Activated naive CD4-positive, alpha-beta T cell (primary cell): ENCODE results near the gene FMO3.

Experiments
- DNase-seq, 4 experiments: peaks; one replicate each; lab custom pipeline; 2025; lab: John Stamatoyannopoulos, UW

Gene FMO3

DNA sequence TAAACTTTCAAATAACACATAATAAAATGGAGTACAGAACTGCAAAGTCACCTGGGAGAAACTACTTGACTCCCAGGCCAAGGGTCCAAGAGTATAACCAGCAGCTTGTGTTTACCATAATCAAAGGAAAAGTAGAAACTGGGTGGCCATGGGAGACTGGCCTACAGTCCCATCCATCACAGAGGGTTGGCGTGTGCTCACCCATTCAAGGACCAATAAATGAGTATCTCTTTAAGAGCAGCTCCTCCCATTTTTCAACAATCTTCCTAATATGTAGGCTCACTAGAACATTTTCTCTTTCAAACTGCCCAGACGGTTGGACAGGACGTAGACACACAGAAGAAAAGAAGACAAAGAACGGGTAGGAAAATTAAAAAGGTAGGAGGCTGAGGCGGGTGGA is at the start of gene FMO3:
Gene FMO3, plus strand, starts transcription at position 302 of the 400 bp plus-strand sequence. CDS start 1,754 bp downstream, outside the sequence.
- DNase-seq = no peak

DNA sequence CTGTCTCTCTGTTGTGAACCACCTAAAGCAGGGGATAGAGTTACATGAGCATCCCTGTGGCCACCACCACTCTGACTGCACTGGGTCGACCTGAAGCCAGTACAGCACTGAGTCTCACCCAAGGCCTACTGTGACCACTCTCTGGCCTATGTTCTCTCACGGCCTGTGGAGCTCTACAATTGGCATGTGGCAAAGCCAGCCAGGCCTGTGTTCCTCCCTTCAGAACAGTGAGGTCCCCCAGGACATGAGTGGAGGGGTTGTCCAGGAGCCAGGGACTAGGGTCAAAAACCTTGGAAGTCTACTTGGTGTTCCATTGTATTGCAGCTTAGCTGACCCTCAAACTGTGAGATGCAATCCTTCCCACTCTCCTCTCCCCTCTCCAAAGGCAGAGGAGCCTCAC is 42.7 kb upstream of the FMO3 start:
- no peak for DNase-seq

DNA sequence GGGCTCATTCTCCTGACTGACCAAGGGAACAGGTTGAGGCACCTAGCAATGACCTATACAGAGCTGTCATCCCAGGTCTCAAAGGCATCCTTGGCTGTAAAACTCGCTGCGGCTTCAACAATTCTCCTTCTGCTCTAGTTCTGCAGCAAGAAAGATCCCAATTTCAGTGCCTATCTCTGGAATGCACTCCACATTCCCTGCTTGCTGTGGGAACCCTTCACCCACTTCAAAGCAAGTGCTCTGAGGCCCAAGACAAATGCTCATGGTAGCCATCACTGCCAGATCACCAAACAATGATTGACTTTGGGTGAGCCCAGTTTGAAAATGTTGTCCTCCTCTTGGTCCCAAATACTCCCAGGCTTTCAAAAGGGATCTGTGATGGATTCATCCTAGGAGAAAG is 37.7 kb upstream of the FMO3 start:
- no peak for DNase-seq

DNA sequence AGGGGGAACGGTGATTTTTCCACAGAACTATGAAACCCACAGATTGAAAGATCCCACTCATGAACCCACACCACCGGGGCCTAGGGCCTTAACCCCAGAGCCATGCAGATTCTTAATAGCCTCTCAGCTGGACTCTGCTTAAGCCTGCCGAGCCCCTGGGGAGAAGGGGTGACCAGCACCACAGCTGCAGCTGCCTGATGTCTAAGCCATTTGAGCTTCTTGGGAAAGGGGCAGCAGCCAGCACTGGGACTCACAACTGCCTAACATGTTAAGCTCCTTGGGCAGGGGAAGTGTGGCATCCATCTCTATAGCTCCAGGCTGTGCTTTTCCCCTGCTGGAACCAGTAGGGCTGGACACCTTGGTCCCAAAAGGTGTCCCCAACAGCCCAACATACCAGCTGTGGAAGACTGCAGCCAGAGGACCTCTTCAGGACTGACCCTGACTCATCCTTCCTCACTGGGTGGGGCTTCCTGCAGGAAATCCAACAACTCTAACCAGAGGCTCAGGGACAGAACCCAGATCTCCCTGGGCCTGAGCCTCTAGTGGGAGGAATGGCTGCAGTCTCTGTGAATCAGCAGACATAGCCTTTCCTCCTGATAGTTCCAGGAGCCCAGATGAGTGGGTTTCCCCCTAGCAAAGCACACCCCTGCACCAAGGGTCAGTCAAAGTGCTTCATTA is 34.6 kb upstream of the FMO3 start:
- no peak for DNase-seq

DNA sequence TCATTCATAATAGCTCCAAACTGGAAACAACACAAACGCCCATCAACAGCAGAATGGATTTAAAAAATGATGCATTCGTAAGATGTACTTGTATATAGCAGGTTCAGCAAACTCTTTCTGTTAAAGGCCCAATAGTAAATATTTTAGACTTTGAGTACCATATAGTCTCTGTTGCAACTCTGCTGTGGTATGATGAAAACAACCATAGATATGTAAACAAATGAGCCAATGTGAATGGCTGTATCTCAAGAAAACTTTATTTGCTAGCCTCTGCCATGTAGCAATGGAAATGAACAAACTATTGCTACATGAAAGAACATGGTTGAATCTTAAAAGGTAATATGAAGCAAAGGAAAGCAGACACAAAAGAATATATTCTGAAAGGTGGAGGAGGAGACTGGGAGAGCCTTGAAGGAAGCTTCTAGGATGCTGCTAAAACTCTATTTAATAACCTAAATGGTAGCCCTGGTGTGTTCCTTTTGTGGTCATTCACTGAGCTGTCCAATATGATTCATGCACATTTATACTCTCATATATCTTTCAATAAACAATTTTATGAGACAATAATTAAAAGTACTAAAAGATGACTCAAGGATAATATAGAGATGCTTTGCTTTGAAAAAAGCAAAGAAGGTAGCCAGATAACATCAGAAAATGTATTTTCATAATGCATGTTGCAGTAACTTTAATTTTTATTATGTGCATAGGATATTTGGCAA is 29.1 kb upstream of the FMO3 start:
- no peak for DNase-seq

DNA sequence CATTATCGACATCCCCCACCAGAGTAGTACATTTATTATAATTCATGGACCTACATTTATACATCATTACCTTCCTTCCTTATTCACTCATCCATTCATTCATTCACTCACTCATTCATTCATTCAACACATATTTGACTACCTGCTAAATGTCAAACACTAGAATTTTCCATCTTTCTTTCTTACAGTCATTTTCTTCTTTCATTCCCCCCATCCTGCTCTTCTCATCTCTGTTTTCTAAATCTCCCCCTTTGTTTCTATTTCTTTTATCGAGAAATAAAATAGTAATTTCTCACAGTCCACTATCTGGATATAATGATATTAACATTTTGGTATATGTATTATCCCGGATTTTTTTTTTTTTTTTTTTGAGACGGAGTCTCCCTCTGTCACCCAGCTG is 27.8 kb upstream of the FMO3 start:
- DNase-seq = no peak

DNA sequence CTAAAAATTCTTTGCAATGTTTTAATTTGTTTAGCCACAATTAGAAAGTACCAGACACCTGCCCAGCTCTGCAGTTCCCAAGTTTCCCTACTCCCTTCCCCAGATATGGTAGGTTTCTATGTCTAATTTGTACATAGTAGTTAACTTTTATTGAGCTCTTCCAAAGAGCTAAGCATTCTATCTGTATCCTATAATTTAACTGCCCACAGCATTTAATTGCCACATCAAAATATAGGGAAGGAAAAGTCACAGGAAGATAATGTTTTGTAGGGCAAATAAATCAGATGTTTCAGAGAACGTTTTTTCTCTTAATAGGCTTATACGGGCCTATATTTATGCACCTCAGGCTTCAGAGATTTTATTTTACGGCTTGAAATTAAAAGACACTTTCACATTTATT is 15.7 kb upstream of the FMO3 start:
- DNase-seq = no peak

DNA sequence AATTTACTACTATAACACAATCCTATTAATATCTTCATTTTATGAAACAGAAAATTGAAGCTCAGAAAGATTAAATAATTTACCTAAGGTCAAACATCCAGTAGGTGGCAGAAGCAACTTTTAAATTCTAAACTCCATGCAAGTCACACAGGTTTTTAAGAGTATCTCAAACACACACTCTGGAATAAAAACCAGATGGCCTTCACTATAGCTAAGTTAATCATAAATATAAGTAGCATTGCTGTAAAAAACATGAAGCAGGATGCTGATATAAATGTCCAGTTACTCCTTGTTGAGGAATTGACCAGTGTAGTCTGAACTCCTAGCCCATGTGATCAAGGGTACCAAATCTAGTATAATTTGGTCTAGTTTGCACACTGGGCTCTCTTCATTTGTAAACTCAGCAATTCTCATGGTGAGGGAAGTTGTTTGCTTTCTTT is 9.4 kb upstream of the FMO3 start:
- DNase-seq = no peak

DNA sequence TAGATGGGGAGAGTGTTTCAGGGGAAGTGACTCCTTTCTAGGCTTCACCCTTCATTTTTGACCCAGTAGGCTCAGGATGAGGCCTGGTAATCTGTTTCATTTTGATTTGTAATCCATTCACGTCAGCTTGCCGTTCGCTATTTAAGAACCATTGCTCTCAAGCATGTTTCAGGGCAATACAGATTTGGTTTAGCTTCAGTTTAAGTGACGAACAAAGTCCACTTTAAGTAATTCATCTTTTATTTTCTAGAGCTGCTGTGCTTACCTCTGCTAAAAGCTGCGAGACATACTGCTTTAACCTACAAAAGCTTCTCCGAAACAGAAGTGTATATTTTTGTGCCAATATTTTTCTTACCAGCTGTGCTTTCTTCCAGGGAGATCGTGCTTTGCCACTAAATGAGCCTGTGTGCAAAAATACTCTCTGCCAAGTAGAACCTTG is 8.9 kb upstream of the FMO3 start:
- no peak for DNase-seq

DNA sequence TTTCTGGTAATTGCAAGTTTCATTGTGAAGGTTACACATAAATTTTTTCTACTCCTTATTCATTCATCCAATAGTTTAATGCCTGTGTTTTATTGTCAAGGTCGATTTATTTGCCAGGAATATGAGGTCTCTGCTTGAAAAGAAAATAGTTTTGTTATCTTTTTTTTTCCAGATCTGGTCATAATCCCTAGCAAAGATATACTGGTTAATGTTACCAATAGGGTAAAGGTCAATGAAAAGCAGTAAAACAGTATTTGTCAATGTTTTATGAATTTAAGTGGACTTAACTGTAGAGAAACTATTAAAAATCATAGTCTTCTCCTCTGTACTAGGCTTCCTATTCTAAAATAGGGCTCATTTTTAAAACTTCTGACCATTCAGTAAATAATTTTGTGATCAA is 8.1 kb upstream of the FMO3 start:
- DNase-seq = no peak

DNA sequence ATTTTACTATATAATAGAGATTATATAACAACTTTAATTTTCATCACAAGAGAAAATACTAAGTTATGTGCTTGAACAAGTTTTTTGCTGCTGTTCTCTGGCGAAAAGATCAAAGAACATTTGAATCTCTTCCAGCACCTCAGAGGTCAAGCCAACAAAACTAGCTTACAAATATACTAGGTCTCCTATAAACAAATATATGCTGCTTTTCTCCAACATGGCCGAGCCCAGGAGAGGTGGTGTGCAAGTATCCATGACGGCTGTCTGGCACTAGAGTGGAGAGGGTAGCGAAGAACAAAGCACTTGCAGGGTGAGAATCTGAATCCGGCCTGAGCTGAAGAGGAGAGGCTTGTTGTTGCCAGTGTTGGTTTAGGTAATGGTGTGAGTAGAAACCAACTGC is 7.5 kb upstream of the FMO3 start:
- DNase-seq = no peak

DNA sequence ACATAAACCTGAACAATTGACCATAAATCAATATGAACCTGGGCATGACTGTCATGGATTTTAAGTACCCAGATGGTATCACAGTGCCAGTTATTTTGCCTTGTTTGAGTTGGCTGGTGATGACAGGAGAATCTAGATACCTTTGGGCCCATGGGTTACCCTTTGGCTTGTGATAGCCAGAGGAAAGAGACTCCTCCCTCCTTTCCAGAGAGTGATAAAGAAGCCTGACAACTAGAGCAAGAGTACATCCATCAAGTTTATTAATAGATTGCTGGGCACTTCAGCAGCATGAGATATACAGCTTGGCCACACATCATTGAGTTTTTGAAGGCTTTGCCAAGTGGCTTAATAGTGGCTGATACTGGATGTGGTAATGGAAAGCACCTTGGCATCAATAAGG is 6.6 kb upstream of the FMO3 start:
- DNase-seq = no peak

DNA sequence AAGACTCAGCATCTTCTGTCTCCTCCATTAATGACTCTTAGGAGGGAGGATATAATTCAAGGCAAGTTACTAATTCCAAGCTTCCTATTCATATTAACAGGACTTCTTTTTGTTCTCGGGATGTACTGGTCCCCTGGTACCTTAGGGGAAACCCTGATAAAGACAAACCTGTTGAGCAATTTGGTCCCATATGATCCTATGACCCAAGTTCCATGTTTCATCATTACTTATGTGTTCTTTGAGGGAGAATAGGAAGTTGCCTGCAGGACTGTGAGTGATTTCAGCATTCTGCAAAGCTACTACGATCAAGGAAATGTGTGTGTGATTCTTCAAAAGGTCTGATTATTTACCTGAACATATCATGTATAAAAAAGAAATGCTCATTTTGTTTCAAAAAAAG is 5.8 kb upstream of the FMO3 start:
- DNase-seq = no peak

DNA sequence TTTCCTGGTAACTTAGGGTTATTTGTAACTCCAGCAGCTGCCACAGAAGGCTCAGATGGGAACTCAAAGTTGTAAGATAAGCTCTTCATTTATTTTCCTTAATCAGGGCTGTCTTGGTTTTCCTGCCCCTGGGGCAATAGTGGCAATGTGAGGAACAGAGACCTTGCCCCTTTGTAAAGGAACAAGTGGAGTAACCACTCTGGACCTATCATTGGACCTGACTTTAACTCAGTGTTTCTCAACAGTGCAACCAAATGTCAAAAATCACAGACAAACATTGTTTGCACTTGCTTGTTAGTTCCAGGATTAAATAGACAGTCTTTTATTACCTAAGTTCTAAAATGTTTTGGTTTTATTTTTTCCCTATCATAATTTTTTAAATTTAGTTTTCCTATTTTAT is 2.8 kb upstream of the FMO3 start:
- no peak for DNase-seq

DNA sequence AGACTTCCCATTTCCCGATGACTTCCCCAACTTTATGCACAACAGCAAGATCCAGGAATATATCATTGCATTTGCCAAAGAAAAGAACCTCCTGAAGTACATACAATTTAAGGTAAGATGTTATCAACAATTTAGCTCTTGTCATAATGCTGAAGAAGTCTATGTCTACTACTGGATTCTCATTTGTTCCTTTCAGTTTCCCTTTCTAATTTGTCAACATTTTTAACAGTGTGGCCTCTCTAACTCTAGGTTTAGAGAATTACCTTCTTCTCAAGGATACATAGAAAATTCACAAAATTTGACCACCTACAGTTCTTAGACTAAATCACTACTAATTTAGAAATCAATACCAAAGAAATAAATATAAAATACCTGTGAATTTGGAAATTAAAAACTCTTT is 13.2 kb downstream of the FMO3 start:
- no peak for DNase-seq

DNA sequence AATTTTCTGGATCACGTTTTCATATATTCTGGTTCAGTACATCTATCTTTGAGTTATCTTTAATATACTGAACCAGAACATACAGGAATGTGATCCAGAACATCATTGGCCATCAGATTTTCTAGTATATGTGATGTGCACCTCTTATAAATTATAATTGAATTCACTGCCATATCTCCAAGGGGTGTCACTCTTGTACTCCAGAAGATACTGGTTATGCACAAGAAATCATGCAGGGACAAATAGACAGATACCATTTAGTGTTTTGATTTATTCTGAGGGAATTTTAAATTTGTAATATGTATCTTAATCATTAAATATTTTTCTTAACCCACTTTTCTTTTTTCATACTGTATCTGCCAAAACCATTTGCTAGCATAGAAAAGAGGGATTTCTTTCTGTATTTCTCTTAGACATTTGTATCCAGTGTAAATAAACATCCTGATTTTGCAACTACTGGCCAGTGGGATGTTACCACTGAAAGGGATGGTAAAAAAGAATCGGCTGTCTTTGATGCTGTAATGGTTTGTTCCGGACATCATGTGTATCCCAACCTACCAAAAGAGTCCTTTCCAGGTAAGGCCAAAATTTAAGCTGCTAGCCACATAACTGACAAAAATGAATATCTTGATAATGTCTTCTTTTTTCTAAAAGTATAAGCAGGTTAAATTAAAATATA is 16.7 kb downstream of the FMO3 start:
- no peak for DNase-seq

DNA sequence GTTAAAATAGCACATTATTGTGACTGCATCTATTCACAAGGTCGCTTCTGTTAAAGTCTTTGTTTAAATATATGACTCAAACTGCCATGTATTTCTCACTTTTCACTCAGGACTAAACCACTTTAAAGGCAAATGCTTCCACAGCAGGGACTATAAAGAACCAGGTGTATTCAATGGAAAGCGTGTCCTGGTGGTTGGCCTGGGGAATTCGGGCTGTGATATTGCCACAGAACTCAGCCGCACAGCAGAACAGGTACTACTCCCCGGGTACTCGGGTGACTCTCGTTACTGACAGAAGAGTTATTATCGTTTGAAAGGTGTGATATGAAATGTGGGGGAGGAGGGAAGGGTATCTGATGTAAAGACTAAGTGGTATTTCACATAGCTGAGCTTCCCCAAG is 17.3 kb downstream of the FMO3 start:
- DNase-seq = no peak

DNA sequence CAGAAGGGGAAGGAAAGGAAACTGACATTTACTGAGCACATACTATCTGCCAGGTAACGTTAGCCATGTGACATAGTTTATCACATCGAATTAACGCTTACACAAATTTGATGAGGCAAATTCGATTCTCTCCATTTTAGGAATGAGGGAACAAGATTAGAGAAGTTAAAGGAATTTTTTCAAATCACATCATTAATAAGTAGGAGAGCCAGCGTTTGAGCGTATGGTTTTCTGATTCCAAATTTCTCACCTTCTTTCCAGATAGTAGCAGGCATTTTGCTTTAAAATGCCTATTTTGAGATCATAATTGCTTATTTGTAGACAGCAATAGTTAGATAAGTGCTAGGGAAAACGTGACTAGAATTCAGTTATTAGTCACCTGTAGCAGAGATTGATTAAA is 19.3 kb downstream of the FMO3 start:
- no peak for DNase-seq

DNA sequence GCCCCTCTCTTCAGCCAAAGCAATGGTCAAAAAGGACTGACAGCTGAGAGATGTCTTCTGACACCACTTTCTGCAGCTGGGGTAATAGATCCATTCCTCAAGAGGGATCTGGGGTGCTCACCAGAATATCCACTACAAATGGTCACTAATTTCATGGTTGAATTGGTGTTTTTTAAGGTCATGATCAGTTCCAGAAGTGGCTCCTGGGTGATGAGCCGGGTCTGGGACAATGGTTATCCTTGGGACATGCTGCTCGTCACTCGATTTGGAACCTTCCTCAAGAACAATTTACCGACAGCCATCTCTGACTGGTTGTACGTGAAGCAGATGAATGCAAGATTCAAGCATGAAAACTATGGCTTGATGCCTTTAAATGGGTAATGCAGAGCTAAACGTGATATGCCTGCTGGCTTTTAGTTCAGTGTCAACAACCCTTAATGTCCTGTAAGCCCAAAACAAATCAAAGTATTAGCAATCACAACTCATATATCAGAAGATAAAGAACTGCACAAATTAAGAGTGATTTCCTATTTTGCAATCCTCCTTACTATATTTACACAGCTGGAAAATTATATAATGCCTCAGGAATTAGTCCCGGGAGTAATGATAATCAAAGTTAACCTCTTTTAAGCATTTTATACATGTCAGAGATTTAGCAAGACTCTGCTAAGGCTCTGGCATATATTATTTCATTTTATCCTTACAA is 20.1 kb downstream of the FMO3 start:
- no peak for DNase-seq

DNA sequence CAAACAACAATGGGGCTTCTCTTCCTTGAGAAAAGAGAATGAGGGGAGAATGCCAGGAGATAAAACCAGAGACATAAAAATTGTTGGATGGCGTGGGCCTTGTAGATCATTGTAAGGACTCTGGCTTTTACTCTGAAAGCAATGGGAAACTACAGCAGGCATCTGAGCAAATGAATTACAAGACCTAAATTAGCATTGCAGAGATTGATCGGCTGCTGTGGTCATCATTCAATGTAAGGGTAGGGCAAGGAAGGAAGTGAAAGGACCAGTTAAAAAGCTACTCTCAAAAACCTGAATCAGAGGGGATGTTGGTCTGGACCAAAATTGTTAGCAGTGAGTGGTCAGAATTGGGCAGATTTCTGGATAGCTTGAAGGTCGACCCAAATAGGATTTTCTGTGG is 21.4 kb downstream of the FMO3 start:
- DNase-seq = no peak

DNA sequence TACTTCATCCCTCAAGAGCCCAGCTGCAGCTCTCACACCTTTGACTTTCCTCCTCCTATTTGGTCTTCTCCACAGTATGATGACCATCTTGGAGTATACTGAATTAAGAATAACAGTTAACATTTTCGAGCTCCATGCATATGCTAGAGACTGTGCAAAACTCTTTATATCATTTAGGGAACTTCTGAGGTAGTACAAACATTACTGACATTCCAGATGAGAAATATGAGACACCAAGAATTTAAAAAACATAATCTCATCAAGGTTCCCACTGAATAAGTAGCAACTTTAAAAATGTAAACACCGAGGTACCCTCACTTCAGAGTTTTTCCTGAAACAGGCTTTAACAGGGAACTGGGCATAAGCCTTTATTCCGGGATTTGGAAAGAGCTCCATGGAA is 22.7 kb downstream of the FMO3 start:
- no peak for DNase-seq

DNA sequence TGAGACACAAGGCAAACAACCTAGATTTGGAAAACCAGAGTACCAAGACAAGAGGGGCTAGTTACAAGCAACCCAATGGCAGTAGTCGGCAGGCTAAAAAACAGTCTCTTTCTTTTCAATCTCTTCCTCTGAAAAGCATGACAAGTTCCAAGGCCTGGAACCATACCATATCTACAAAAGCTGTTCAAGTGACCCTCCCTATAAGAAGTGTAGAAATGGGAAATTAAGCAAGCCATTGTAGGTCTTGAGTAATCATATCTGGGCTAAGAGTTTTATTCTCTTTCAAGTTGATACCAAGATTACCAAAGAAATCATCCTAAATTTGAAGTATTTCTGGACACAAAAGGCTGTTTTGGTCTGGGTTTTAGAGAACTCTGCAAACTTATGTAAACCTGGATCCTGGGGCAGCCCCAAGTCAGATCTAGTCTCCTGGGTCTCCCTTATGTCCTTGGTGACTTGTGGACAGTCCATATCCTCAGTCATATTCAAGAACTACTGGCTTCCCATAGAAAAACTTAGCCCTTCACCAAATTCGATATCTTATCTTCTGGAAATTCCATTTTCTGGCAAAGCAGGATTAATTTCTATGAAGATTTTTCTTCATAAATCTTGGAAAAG is 24.7 kb downstream of the FMO3 start:
- DNase-seq = no peak
